WERI-Rb-1 (cell line): Measurements from ENCODE around the gene RNASE4.
"Not testable (repeated sequence)": the region's sequence is repeated elsewhere in the genome, so short reads cannot be mapped to it uniquely, and the experiment has no call there.

Experiments used
- DNase-seq: peaks from one replicate; pipeline ENCODE4 v3.0.0-alpha.2; 2020
- H3K27ac ChIP-seq: fragments of 250-450 bp; sonication (Bioruptor Pico); 2 replicates; pipeline ENCODE4 v1.5.1; 2020; ENCODE audit warnings: mild to moderate bottlenecking, moderate library complexity
- H3K27me3 ChIP-seq: fragments of 250-450 bp; sonication (Bioruptor Pico); 2 replicates; pipeline ENCODE4 v1.5.1; 2021; ENCODE audit warnings: mild to moderate bottlenecking, low read depth, moderate library complexity; ENCODE audit not compliant: insufficient read depth, severe bottlenecking
- H3K36me3 ChIP-seq: fragments of 250-450 bp; sonication (Bioruptor Pico); 2 replicates; pipeline ENCODE4 v1.5.1; 2020; ENCODE audit warnings: mild to moderate bottlenecking, moderate library complexity
- H3K4me3 ChIP-seq: 2 replicates; pipeline ENCODE4 v1.5.1; 2011; ENCODE audit warnings: low read depth, mild to moderate bottlenecking, control low read depth, low read length
- H3K9me3 ChIP-seq: fragments of 250-450 bp; sonication (Bioruptor Pico); 2 replicates; pipeline ENCODE4 v1.5.1; 2021; ENCODE audit warnings: mild to moderate bottlenecking, moderate library complexity; ENCODE audit not compliant: severe bottlenecking
- CTCF ChIP-seq: IDR thresholded peaks from 2 replicates; pipeline ENCODE4 v1.5.1; 2011; ENCODE audit warnings: low read depth, mild to moderate bottlenecking, control low read depth, inconsistent platforms, low read length

Gene RNASE4

DNA sequence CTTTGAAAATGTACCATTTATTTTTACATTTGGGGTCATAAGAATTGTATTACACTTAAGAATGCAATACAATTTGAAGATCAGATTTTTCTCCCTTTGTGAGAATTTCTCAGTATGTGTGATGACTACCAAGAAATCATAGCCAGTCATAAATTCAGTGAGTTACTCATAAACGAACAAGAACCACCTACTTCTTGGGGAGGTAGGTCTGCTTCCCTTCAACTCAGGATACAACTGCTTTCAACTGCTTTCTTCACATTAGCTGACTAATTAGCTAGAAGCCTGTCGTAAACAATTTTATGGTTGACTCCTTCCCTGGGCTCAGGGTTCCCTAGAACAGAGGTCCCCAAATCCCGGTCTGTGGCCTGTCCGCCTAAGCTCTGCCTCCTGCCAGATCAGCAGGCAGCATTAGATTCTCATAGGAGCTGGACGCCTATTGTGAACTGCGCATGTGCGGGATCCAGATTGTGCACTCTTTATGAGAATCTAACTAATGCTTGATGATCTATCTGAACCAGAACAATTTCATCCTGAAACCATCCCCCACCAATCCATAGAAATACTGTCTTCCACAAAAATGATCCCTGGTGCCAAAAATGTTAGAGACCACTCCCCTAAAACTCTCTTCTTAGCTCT, 7.9 kb downstream of the RNASE4 start:
- no peak for DNase-seq
- no peaks in the 10 kb centered on the region for H3K36me3 ChIP-seq
- peaks cover 91% of the 10 kb centered on the region for H3K27me3 ChIP-seq
- no peak for TF ChIP-seq CTCF
- H3K9me3 ChIP-seq = no peaks in the 10 kb centered on the region
- H3K27ac ChIP-seq = no peak overlapping the region
- no peak overlapping the region for H3K4me3 ChIP-seq

GRCh38 chr14:20696764-20697163, 12.4 kb downstream of the RNASE4 start:
- no peak for TF ChIP-seq CTCF
- no peaks in the 10 kb centered on the region for H3K9me3 ChIP-seq
- peaks cover 89% of the 10 kb centered on the region for H3K27me3 ChIP-seq
- no peak overlapping the region for H3K4me3 ChIP-seq
- H3K27ac ChIP-seq = no peak overlapping the region
- no peaks in the 10 kb centered on the region for H3K36me3 ChIP-seq
- DNase-seq = no peak

- no peaks in the 10 kb centered on the region for H3K9me3 ChIP-seq
- DNase-seq = peak; percentile 37
- no peaks in the 10 kb centered on the region for H3K36me3 ChIP-seq
- peak; percentile 53 for TF ChIP-seq CTCF
- no peak overlapping the region for H3K4me3 ChIP-seq
- H3K27me3 ChIP-seq = peaks cover 87% of the 10 kb centered on the region
- H3K27ac ChIP-seq = no peak overlapping the region
These were observed 13.1 kb downstream of the RNASE4 start for GRCh38 chr14:20697273-20698017.

GRCh38 chr14:20698018-20698329, 13.6 kb downstream of the RNASE4 start:
- TF ChIP-seq CTCF = no peak
- H3K27me3 ChIP-seq = peaks cover 82% of the 10 kb centered on the region
- H3K36me3 ChIP-seq = no peaks in the 10 kb centered on the region
- DNase-seq = no peak
- H3K27ac ChIP-seq = no peak overlapping the region
- no peaks in the 10 kb centered on the region for H3K9me3 ChIP-seq
- no peak overlapping the region for H3K4me3 ChIP-seq

- H3K4me3 ChIP-seq = no peak overlapping the region
- no peak for TF ChIP-seq CTCF
- H3K27me3 ChIP-seq = peaks cover 79% of the 10 kb centered on the region
- no peaks in the 10 kb centered on the region for H3K36me3 ChIP-seq
- DNase-seq = no peak
- H3K9me3 ChIP-seq = no peaks in the 10 kb centered on the region
- H3K27ac ChIP-seq = no peak overlapping the region
These were observed 14.6 kb downstream of the RNASE4 start for GRCh38 chr14:20698934-20699333.

DNA sequence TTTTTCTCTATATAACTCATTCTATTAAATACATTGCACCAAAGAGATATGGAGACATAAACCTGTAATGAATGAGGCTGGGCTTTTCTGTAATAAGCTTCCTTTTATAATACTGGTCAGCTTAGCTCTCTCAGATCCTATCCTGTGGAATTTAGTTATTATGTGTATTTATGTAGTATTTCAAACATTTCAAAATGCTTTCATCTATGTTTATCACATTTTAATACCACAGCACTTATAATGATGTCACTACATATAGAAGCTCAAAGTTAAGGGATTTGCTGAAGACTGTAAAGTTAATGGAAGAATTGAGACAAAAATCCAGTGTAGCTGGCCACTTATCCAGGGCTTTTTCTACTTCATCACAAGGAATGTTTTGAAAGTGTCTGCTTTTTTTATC, 15.6 kb downstream of the RNASE4 start:
- no peaks in the 10 kb centered on the region for H3K36me3 ChIP-seq
- TF ChIP-seq CTCF = no peak
- H3K9me3 ChIP-seq = no peaks in the 10 kb centered on the region
- H3K4me3 ChIP-seq = no peak overlapping the region
- no peak for DNase-seq
- peaks cover 79% of the 10 kb centered on the region for H3K27me3 ChIP-seq
- H3K27ac ChIP-seq = no peak overlapping the region

- DNase-seq, H3K9me3 ChIP-seq, H3K4me3 ChIP-seq, H3K27ac ChIP-seq, H3K36me3 ChIP-seq: not testable (repeated sequence)
- peaks cover 73% of the 10 kb centered on the region for H3K27me3 ChIP-seq
These were observed 16.6 kb downstream of the RNASE4 start for GRCh38 chr14:20700965-20701364.
